Panc1 (cell line): Measurements from ENCODE around the gene MAP3K2.

Source experiments
- CTCF ChIP-seq: fragments of 450-650 bp; IDR thresholded peaks from 2 replicates; pipeline ENCODE4 v1.5.1; 2017; ENCODE audit warnings: mild to moderate bottlenecking
- SIN3A ChIP-seq: IDR thresholded peaks from 2 replicates; pipeline ENCODE4 v1.6.1; 2012; ENCODE audit warnings: low read depth, mild to moderate bottlenecking, low read length, moderate library complexity, borderline replicate concordance; ENCODE audit not compliant: insufficient read depth

GRCh38 chr2:127347015-127347414 lies 40.8 kb downstream of the MAP3K2 start:
- TF ChIP-seq CTCF (no peak), SIN3A (no peak)
